GM12864 (cell line): ENCODE data around the gene ASIC2.

ENCODE experiments used
- DNase-seq: peaks from one replicate; pipeline ENCODE4 v3.0.0-alpha.2; 2011; ENCODE audit warnings: low read depth
- H3K4me3 ChIP-seq: 2 replicates; pipeline ENCODE4 v1.5.1; 2011; ENCODE audit warnings: mild to moderate bottlenecking, low read depth, low read length, control low read depth
- TF ChIP-seq, protein P1 (sequence below): IDR thresholded peaks from 2 replicates; pipeline ENCODE4 v1.5.1; 2011; ENCODE audit warnings: low read depth, mild to moderate bottlenecking, moderate library complexity, low read length, control low read depth, inconsistent platforms; ENCODE audit errors: missing control alignments

Gene ASIC2

DNA sequence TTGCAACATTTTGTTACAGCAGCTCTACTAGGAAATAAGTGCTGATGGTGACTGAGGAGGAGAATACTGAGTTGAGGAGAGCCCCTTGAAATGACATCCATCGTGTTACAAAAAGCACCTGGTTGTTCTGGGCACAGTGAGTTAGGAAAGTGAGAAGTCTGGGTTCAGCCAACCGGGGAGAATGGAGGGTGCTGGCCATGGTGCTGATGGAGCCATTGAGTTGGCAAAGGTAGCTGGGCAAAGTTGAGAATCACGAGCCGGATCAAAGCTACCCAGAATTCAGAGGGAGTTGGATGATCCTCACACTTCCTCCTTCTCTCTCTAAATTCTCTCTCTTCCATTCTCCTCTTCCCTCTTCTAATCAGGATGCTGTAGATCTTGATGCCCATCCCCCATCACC, 35.0 kb upstream of the ASIC2 start:
- TF ChIP-seq, protein P1, sequence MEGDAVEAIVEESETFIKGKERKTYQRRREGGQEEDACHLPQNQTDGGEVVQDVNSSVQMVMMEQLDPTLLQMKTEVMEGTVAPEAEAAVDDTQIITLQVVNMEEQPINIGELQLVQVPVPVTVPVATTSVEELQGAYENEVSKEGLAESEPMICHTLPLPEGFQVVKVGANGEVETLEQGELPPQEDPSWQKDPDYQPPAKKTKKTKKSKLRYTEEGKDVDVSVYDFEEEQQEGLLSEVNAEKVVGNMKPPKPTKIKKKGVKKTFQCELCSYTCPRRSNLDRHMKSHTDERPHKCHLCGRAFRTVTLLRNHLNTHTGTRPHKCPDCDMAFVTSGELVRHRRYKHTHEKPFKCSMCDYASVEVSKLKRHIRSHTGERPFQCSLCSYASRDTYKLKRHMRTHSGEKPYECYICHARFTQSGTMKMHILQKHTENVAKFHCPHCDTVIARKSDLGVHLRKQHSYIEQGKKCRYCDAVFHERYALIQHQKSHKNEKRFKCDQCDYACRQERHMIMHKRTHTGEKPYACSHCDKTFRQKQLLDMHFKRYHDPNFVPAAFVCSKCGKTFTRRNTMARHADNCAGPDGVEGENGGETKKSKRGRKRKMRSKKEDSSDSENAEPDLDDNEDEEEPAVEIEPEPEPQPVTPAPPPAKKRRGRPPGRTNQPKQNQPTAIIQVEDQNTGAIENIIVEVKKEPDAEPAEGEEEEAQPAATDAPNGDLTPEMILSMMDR = no peak
- H3K4me3 ChIP-seq = no peak overlapping the region
- DNase-seq = no peak

DNA sequence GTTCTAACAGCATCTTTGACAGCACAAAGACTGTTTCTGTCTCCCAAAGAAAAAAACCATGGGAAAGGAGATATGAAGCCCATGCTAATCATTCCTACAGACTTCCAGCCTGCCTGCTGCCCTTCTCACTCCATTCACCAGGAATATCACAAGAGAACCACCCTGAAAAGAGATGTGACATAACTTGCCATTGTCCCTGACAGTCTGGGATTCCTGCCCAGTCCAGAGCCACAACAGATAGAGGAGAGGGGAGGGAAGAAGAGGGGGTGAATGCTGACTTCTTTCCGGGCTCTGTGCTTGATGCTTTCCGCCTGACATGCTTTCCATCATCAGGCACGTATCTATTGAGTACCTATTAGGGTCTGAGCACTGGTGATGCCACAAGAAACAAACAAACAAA, 31.6 kb upstream of the ASIC2 start:
- DNase-seq = no peak
- TF ChIP-seq, protein P1 = no peak

DNA sequence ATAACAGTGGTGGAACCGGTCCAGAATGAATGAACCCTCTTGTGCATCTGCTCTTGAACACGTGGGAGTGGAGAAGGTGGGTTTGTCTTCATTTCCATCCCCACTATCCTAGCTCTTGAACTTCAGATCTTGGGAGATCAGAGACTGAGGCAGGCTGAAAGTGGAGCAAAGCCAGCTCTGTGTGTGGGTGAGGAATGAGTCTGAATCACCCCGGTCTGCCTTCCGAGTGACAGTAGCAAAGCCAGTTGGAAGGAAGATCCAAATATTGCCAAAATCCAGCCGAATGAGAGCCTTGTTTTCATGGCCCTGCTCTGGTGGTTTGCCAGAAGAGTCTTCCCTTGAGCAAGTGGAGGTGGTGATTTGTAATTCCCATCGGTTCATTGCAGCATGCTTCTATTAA, 29.0 kb upstream of the ASIC2 start:
- no peak for DNase-seq
- H3K4me3 ChIP-seq = no peak overlapping the region
- TF ChIP-seq, protein P1 = no peak

More for the DNA sequence above, 31.6 kb upstream of the ASIC2 start:
- H3K4me3 ChIP-seq = no peak overlapping the region

DNA sequence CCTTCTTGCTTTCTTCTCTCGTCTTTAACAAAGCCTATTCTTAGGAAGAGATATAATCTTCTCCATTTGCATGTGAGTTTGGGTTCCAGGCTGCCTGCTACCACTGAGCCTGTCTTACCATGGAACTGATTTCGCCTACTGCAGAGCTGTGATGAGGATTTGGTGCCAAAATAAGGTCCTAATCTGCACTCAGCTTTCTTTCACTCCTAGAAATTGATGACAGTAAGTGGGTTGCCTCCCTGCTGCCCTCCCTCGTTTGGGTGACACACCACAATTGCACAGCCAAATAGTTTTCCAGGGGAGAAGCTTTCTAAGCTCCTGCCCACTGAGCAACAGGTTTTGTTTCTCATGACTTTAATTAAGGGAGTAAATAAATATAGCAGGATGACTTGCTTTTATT, 25.1 kb upstream of the ASIC2 start:
- TF ChIP-seq, protein P1 = no peak
- no peak overlapping the region for H3K4me3 ChIP-seq
- DNase-seq = no peak

DNA sequence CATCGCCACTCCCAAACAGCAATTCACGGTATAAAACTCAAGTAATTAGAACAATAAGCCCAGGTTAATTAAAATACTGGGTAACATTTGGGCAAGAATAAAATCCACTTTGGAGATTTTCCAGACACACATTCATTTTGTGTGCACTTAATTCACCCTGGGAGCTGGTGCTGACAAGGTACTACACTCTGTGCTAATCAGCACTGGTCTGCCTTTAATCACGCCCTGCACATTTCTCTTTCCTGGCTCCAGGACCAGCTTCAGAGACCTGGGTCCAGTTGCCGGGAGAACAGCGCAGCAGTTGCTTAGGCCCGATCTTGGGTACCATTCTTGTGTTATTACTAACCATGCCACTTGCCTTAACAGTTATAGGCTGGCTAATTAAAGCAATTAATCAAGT, 23.7 kb upstream of the ASIC2 start:
- TF ChIP-seq, protein P1 = no peak
- DNase-seq = no peak
- H3K4me3 ChIP-seq = no peak overlapping the region

DNA sequence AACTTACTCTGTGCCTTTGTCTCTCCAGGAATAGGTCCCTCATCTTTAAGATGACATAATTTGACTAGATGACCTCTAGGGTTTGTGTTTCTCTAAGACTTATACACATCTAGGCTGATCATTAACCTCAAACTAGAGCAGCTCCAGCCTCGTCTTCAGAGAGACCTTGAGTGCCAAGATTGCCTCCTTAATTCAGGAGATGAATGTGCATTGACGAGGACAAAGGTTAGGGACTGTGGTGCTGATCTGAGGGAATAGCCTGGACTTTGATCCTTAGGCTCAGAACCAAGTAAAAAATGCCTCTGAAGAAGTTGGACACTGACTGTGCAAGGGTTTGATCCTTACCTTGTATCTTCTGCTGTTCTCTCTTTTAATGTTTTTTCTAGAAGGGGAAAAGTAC, 17.2 kb upstream of the ASIC2 start:
- TF ChIP-seq, protein P1 = no peak
- DNase-seq = no peak
- no peak overlapping the region for H3K4me3 ChIP-seq

DNA sequence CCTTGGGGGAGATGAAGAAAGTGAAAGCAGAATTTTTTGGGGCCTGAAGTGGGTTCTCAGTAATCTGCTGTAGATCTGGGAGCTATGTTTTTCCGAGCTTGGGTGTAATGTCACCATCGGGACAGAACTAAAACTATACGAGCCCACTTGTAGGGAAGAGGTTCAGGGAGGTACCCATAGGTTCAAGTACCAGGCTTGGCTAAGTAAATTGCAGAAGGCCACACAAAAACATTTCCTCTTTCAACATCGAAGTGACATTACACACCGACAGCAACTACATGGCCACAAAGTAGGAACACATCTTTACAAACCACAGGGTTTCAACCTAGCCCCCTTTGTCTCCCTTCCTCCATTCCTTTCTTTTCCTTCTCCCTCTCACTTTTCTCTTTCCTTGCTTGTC, 10.2 kb upstream of the ASIC2 start:
- no peak overlapping the region for H3K4me3 ChIP-seq
- TF ChIP-seq, protein P1 = no peak
- no peak for DNase-seq
